ENCODE data around the gene MACROD2. TPM values are rescaled to one million over a fixed set of nuclear protein-coding genes. Genes with fewer than 3 reads are reported as not detected.

MACROD2 gene
- total RNA-seq, 5 donors from 2014 or later (not counting 1 experiment from before 2014, with no cell fraction given), result 0.23 to 1.3 (median 0.51) TPM; not detected in 2

DNA sequence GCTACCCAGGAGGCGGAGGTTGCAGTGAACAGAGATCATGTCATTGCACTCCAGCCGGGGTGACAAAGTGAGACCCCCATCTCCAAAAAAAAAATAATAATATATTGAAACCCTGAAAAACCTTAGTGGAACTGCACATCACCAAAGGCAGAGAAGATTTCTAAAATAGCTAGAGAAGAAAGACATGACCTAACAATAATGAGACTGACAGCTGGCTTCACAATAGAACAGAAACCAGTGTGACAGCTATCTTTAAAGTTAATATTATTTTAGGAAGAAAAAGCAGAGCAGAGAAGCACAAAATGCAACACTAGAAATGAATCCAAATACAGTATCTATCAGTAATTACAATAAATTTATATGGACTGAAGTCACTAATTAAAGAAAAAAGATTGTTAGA, 409.2 kb downstream of the MACROD2 start:
- no peaks in the 10 kb centered on the region for H3K27me3 ChIP-seq (replicated peaks in 1 of 2; ENCODE audit: control insufficient read depth in 2 of 2, extremely low read depth in 1 of 2, insufficient read depth in 2 of 2, low read length in 1 of 2)
- ChIA-PET CTCF (no interaction called here), POLR2A (no interaction called here)
- WGBS (ENCODE audit: insufficient coverage), result 67% methylated on average over 1 of the region's 2 CpGs
- no peak overlapping the region for H3K4me3 ChIP-seq (ENCODE audit: control insufficient read depth in 1 of 2, extremely low read depth in 1 of 2, low read length in 1 of 2)
- no peak for ATAC-seq (replicated peaks in 1 of 4)
- Mint-ChIP-seq H3K4me1 (no peaks in the 10 kb centered on the region), H3K4me3 (no peak overlapping the region), H3K27me3 (no peaks in the 10 kb centered on the region), H3K36me3 (no peaks in the 10 kb centered on the region), H3K9me3 (peaks cover 11 to 33% (median 14%) of the 10 kb centered on the region in 3 donors), H3K27ac (no peak overlapping the region)
- no peaks in the 10 kb centered on the region for H3K9me3 ChIP-seq
- no peak for DNase-seq
- no peaks in the 10 kb centered on the region for H3K4me1 ChIP-seq (ENCODE audit: control insufficient read depth in 1 of 2, extremely low read depth in 1 of 2, insufficient read depth in 2 of 2, low read length in 2 of 2)
- no peaks in the 10 kb centered on the region for H3K36me3 ChIP-seq (ENCODE audit: control insufficient read depth in 2 of 2, extremely low read depth in 1 of 2, insufficient read depth in 1 of 2, low read length in 1 of 2)
- H3K27ac ChIP-seq (ENCODE audit: low read length), result no peak overlapping the region

- POLR2A ChIA-PET, result no interaction called here
- H3K9me3 Mint-ChIP-seq, result peaks cover 11 to 26% (median 12%) of the 10 kb centered on the region in 3 donors
- no peak for ATAC-seq (replicated peaks in 1 of 4)
These were observed 411.2 kb downstream of the MACROD2 start for GRCh38 chr20:14406495-14406894.

GRCh38 chr20:14407336-14407735, 412.0 kb downstream of the MACROD2 start:
- no peak overlapping the region for H3K27ac ChIP-seq (ENCODE audit: low read length)
- H3K4me1 ChIP-seq (ENCODE audit: control insufficient read depth in 1 of 2, extremely low read depth in 1 of 2, insufficient read depth in 2 of 2, low read length in 2 of 2), result no peaks in the 10 kb centered on the region
- ChIA-PET POLR2A (no interaction called here), CTCF (no interaction called here)
- Mint-ChIP-seq H3K36me3 (no peaks in the 10 kb centered on the region), H3K27ac (no peak overlapping the region), H3K27me3 (no peaks in the 10 kb centered on the region), H3K4me3 (no peak overlapping the region), H3K4me1 (no peaks in the 10 kb centered on the region), H3K9me3 (peaks cover 12 to 27% (median 15%) of the 10 kb centered on the region in 3 donors)
- H3K9me3 ChIP-seq, result no peaks in the 10 kb centered on the region
- H3K27me3 ChIP-seq (replicated peaks in 1 of 2; ENCODE audit: control insufficient read depth in 2 of 2, extremely low read depth in 1 of 2, insufficient read depth in 2 of 2, low read length in 1 of 2), result no peaks in the 10 kb centered on the region
- no peak overlapping the region for H3K4me3 ChIP-seq (ENCODE audit: control insufficient read depth in 1 of 2, extremely low read depth in 1 of 2, low read length in 1 of 2)
- H3K36me3 ChIP-seq (ENCODE audit: control insufficient read depth in 2 of 2, extremely low read depth in 1 of 2, insufficient read depth in 1 of 2, low read length in 1 of 2), result no peaks in the 10 kb centered on the region
- WGBS (ENCODE audit: insufficient coverage), result no CpG with 5 or more reads among the region's 3 CpGs
- ATAC-seq (replicated peaks in 1 of 4) (no peak), DNase-seq (no peak)

More at GRCh38 chr20:14406495-14406894, 411.2 kb downstream of the MACROD2 start:
- CTCF ChIA-PET, result no interaction called here
- Histone ChIP-seq H3K27me3 (replicated peaks in 1 of 2; ENCODE audit: control insufficient read depth in 2 of 2, extremely low read depth in 1 of 2, insufficient read depth in 2 of 2, low read length in 1 of 2) (no peaks in the 10 kb centered on the region), H3K4me1 (ENCODE audit: control insufficient read depth in 1 of 2, extremely low read depth in 1 of 2, insufficient read depth in 2 of 2, low read length in 2 of 2) (no peaks in the 10 kb centered on the region), H3K36me3 (ENCODE audit: control insufficient read depth in 2 of 2, extremely low read depth in 1 of 2, insufficient read depth in 1 of 2, low read length in 1 of 2) (no peaks in the 10 kb centered on the region), H3K27ac (ENCODE audit: low read length) (no peak overlapping the region), H3K4me3 (ENCODE audit: control insufficient read depth in 1 of 2, extremely low read depth in 1 of 2, low read length in 1 of 2) (no peak overlapping the region), H3K9me3 (no peaks in the 10 kb centered on the region)
- no peak for DNase-seq
- H3K4me3 Mint-ChIP-seq, result no peak overlapping the region
- H3K27ac Mint-ChIP-seq, result no peak overlapping the region
- no peaks in the 10 kb centered on the region for H3K36me3 Mint-ChIP-seq
- H3K4me1 Mint-ChIP-seq, result no peaks in the 10 kb centered on the region
- no peaks in the 10 kb centered on the region for H3K27me3 Mint-ChIP-seq

- ChIA-PET POLR2A (no interaction called here), CTCF (no interaction called here)
- Mint-ChIP-seq H3K36me3 (no peaks in the 10 kb centered on the region), H3K4me1 (no peaks in the 10 kb centered on the region), H3K9me3 (peaks cover 16 to 24% (median 21%) of the 10 kb centered on the region in 3 donors), H3K27ac (no peak overlapping the region), H3K4me3 (no peak overlapping the region), H3K27me3 (no peaks in the 10 kb centered on the region)
- H3K9me3 ChIP-seq, result no peaks in the 10 kb centered on the region
- DNase-seq (no peak), ATAC-seq (replicated peaks in 1 of 4) (no peak)
- H3K4me3 ChIP-seq (ENCODE audit: control insufficient read depth in 1 of 2, extremely low read depth in 1 of 2, low read length in 1 of 2), result no peak overlapping the region
- H3K27ac ChIP-seq (ENCODE audit: low read length), result no peak overlapping the region
- H3K27me3 ChIP-seq (replicated peaks in 1 of 2; ENCODE audit: control insufficient read depth in 2 of 2, extremely low read depth in 1 of 2, insufficient read depth in 2 of 2, low read length in 1 of 2), result no peaks in the 10 kb centered on the region
- no peaks in the 10 kb centered on the region for H3K4me1 ChIP-seq (ENCODE audit: control insufficient read depth in 1 of 2, extremely low read depth in 1 of 2, insufficient read depth in 2 of 2, low read length in 2 of 2)
- 71% methylated on average over 1 of the region's 3 CpGs for WGBS (ENCODE audit: insufficient coverage)
- no peaks in the 10 kb centered on the region for H3K36me3 ChIP-seq (ENCODE audit: control insufficient read depth in 2 of 2, extremely low read depth in 1 of 2, insufficient read depth in 1 of 2, low read length in 1 of 2)
These were observed 415.7 kb downstream of the MACROD2 start for GRCh38 chr20:14410869-14411555.

- Mint-ChIP-seq H3K36me3 (no peaks in the 10 kb centered on the region), H3K27ac (no peak overlapping the region), H3K9me3 (peaks cover 16 to 23% (median 20%) of the 10 kb centered on the region in 3 donors), H3K27me3 (no peaks in the 10 kb centered on the region), H3K4me1 (no peaks in the 10 kb centered on the region), H3K4me3 (no peak overlapping the region)
- ATAC-seq (replicated peaks in 1 of 4) (no peak), DNase-seq (no peak)
- ChIA-PET POLR2A (no interaction called here), CTCF (no interaction called here)
- Histone ChIP-seq H3K4me1 (ENCODE audit: control insufficient read depth in 1 of 2, extremely low read depth in 1 of 2, insufficient read depth in 2 of 2, low read length in 2 of 2) (no peaks in the 10 kb centered on the region), H3K4me3 (ENCODE audit: control insufficient read depth in 1 of 2, extremely low read depth in 1 of 2, low read length in 1 of 2) (no peak overlapping the region), H3K27ac (ENCODE audit: low read length) (no peak overlapping the region), H3K36me3 (ENCODE audit: control insufficient read depth in 2 of 2, extremely low read depth in 1 of 2, insufficient read depth in 1 of 2, low read length in 1 of 2) (no peaks in the 10 kb centered on the region), H3K9me3 (no peaks in the 10 kb centered on the region), H3K27me3 (replicated peaks in 1 of 2; ENCODE audit: control insufficient read depth in 2 of 2, extremely low read depth in 1 of 2, insufficient read depth in 2 of 2, low read length in 1 of 2) (no peaks in the 10 kb centered on the region)
- WGBS (ENCODE audit: insufficient coverage), result 97% methylated on average over 3 of the region's 5 CpGs
These were observed 416.9 kb downstream of the MACROD2 start for GRCh38 chr20:14412065-14412681.

DNA sequence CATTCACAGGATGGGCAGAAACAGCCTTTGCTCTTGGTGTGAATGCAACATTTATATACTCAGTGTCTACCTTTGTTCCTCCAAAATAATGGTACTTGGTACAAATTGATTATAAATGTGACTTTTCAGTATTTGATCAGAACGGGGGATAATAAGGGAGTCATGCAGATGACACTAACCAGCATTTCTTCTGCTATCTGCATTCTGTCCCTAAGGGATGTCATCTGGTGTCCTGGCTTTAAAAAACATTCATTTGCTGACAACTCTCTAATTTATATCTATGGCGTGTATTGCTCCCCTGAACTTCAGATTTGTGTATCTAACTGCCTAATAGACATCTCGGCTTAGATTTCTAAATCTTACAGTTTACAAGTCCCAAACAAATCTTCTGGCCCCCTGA, 418.5 kb downstream of the MACROD2 start:
- ATAC-seq (replicated peaks in 1 of 4) (no peak), DNase-seq (no peak)
- ChIA-PET POLR2A (no interaction called here), CTCF (no interaction called here)
- H3K27ac ChIP-seq (ENCODE audit: low read length), result no peak overlapping the region
- no peaks in the 10 kb centered on the region for H3K9me3 ChIP-seq
- Mint-ChIP-seq H3K36me3 (no peaks in the 10 kb centered on the region), H3K27ac (no peak overlapping the region), H3K27me3 (no peaks in the 10 kb centered on the region), H3K9me3 (peaks cover 16 to 21% (median 17%) of the 10 kb centered on the region in 3 donors), H3K4me1 (no peaks in the 10 kb centered on the region), H3K4me3 (no peak overlapping the region)
- no peak overlapping the region for H3K4me3 ChIP-seq (ENCODE audit: control insufficient read depth in 1 of 2, extremely low read depth in 1 of 2, low read length in 1 of 2)
- H3K27me3 ChIP-seq (replicated peaks in 1 of 2; ENCODE audit: control insufficient read depth in 2 of 2, extremely low read depth in 1 of 2, insufficient read depth in 2 of 2, low read length in 1 of 2), result no peaks in the 10 kb centered on the region
- no peaks in the 10 kb centered on the region for H3K4me1 ChIP-seq (ENCODE audit: control insufficient read depth in 1 of 2, extremely low read depth in 1 of 2, insufficient read depth in 2 of 2, low read length in 2 of 2)
- 93% methylated on average over 2 of the region's 3 CpGs for WGBS (ENCODE audit: insufficient coverage)
- no peaks in the 10 kb centered on the region for H3K36me3 ChIP-seq (ENCODE audit: control insufficient read depth in 2 of 2, extremely low read depth in 1 of 2, insufficient read depth in 1 of 2, low read length in 1 of 2)

Data from T-cell (primary cell).